Measurements from ENCODE around the gene CENATAC.
A peak's percentile ranks its signal among the peaks of the same experiment; 100 is the strongest.
"Not testable (repeated sequence)": the region's sequence is repeated elsewhere in the genome, so short reads cannot be mapped to it uniquely, and the experiment has no call there.

Gene CENATAC

GRCh38 chr11:118998388-118998717 is 415 bp downstream of the CENATAC start:
- DNase-seq, result no peak

- no peak for DNase-seq
Measured at GRCh38 chr11:118998822-118999221, 884 bp downstream of the CENATAC start.

GRCh38 chr11:119000906-119001305 is 3.0 kb downstream of the CENATAC start:
- DNase-seq, result no peak

GRCh38 chr11:119006656-119007055 is 8.7 kb downstream of the CENATAC start:
- no peak for DNase-seq

- DNase-seq, result no peak
Measured at GRCh38 chr11:119011476-119012053, 13.6 kb downstream of the CENATAC start.

GRCh38 chr11:119012629-119013170 is 14.8 kb downstream of the CENATAC start:
- DNase-seq, result no peak

GRCh38 chr11:119014209-119014924 is 16.4 kb downstream of the CENATAC start:
- DNase-seq, result no peak

- no peak for DNase-seq
Measured at GRCh38 chr11:119015054-119015611, 17.2 kb downstream of the CENATAC start.

GRCh38 chr11:119016216-119017009 is 18.5 kb downstream of the CENATAC start:
- DNase-seq, result no peak

GRCh38 chr11:119017377-119017776 is 19.4 kb downstream of the CENATAC start:
- DNase-seq, result not testable (repeated sequence)

GRCh38 chr11:119018074-119018938 is 20.4 kb downstream of the CENATAC start, which contains the start of the genes RPS25 and TRAPPC4:
Gene RPS25 (minus strand): TSS chr11:119018343. CDS start chr11:119018284, 59 bp downstream.
Gene TRAPPC4 (plus strand): TSS chr11:119018766. CDS start chr11:119018796, 30 bp downstream.
- peak; percentile 87 to 94 for DNase-seq

- DNase-seq, result no peak
Measured at GRCh38 chr11:119019996-119020395, 22.1 kb downstream of the CENATAC start.

GRCh38 chr11:119021631-119022030 is 23.7 kb downstream of the CENATAC start:
- DNase-seq, result no peak

- no peak for DNase-seq
Measured at GRCh38 chr11:119023741-119024140, 25.8 kb downstream of the CENATAC start.

GRCh38 chr11:119024430-119025098 is 26.6 kb downstream of the CENATAC start:
- no peak for DNase-seq

GRCh38 chr11:119025099-119025473 is 27.1 kb downstream of the CENATAC start:
- DNase-seq, result no peak

- no peak for DNase-seq
Measured at GRCh38 chr11:119025541-119025940, 27.6 kb downstream of the CENATAC start.

- DNase-seq, result no peak
Measured at GRCh38 chr11:119025978-119026766, 28.2 kb downstream of the CENATAC start.

- no peak for DNase-seq
Measured at GRCh38 chr11:119026970-119027369, 29.0 kb downstream of the CENATAC start.

GRCh38 chr11:119027561-119028345 is 29.8 kb downstream of the CENATAC start:
- no peak for DNase-seq
